Activated B cell treated with CpG ODN at 0.5 μM for 24 hours (primary cell): Measurements from ENCODE around the gene ABL2. TPM values are rescaled to one million over a fixed set of nuclear protein-coding genes. Genes with fewer than 3 reads are reported as not detected.

Experiments
- ATAC-seq: fragments of 200-7000 bp; cut with Tn5 transposase; one replicate; pipeline ENCODE4 v1.10.0; 2021; ENCODE audit warnings: low read depth, mild to moderate bottlenecking, moderate library complexity
- CTCF ChIA-PET: fragments of 350-600 bp; sonication (Branson Sonifier 250); formaldehyde crosslinking; loops from one replicate; lab custom pipeline; 2021; ENCODE audit warnings: antibody characterized with exemption; lab: Charles Lee
- POLR2A ChIA-PET: fragments of 350-600 bp; sonication (Branson Sonifier 250); formaldehyde crosslinking; loops from one replicate; lab custom pipeline; 2021; ENCODE audit warnings: antibody characterized with exemption; lab: Charles Lee
- DNase-seq: peaks from one replicate; pipeline ENCODE4 v3.0.0; 2022
- H3K27ac Mint-ChIP-seq: one replicate; pipeline ENCODE4 v1.8.0; 2020; ENCODE audit warnings: mixed read lengths
- H3K27me3 Mint-ChIP-seq: one replicate; pipeline ENCODE4 v1.8.0; 2021; ENCODE audit warnings: mixed read lengths
- H3K36me3 Mint-ChIP-seq: one replicate; pipeline ENCODE4 v1.8.0; 2021; ENCODE audit warnings: low read depth, mixed read lengths
- H3K4me1 Mint-ChIP-seq: one replicate; pipeline ENCODE4 v1.8.0; 2021; ENCODE audit warnings: mixed read lengths
- H3K4me3 Mint-ChIP-seq: one replicate; pipeline ENCODE4 v1.8.0; 2020; ENCODE audit warnings: mild to moderate bottlenecking, mixed read lengths
- H3K9me3 Mint-ChIP-seq: one replicate; pipeline ENCODE4 v1.8.0; 2020; ENCODE audit warnings: mixed read lengths
- intact Hi-C: fragments of 100-400 bp; cut with micrococcal nuclease; formaldehyde crosslinking; loops from one replicate; pipeline ENCODE4 v1.15.1; 2024
- total RNA-seq: library from RNA; stranded (reverse); gene quantifications from 2 replicates; pipeline ENCODE4 v1.2.3, GENCODE V29; 2022
- TF ChIP-seq, protein P1 (sequence below): fragments of 200-600 bp; IDR thresholded peaks from one replicate; pipeline ENCODE4 v1.8.0; 2022; ENCODE audit warnings: antibody characterized with exemption, mild to moderate bottlenecking

The ABL2 gene
- total RNA-seq, 1 donor from 2014 or later: 15.2 TPM

- Mint-ChIP-seq H3K27me3 (no peaks in the 10 kb centered on the region), H3K9me3 (no peaks in the 10 kb centered on the region), H3K4me1 (peaks cover 26% of the 10 kb centered on the region), H3K27ac (no peak overlapping the region), H3K4me3 (no peak overlapping the region), H3K36me3 (no peaks in the 10 kb centered on the region)
- POLR2A ChIA-PET: interaction anchor here (0.6 kb wide), 1 partner anchor 75 kb away, joined by 7 read pairs; no protein-coding TSS in a partner anchor
- CTCF ChIA-PET: interaction anchor here (1.1 to 2.0 kb wide), 2 partner anchors 8 to 35 kb away, joined by 3 to 4 read pairs; no protein-coding TSS in a partner anchor
- ATAC-seq (no peak), DNase-seq (no peak)
- intact Hi-C loops: no loop called here
- TF ChIP-seq, protein P1, sequence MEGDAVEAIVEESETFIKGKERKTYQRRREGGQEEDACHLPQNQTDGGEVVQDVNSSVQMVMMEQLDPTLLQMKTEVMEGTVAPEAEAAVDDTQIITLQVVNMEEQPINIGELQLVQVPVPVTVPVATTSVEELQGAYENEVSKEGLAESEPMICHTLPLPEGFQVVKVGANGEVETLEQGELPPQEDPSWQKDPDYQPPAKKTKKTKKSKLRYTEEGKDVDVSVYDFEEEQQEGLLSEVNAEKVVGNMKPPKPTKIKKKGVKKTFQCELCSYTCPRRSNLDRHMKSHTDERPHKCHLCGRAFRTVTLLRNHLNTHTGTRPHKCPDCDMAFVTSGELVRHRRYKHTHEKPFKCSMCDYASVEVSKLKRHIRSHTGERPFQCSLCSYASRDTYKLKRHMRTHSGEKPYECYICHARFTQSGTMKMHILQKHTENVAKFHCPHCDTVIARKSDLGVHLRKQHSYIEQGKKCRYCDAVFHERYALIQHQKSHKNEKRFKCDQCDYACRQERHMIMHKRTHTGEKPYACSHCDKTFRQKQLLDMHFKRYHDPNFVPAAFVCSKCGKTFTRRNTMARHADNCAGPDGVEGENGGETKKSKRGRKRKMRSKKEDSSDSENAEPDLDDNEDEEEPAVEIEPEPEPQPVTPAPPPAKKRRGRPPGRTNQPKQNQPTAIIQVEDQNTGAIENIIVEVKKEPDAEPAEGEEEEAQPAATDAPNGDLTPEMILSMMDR: no peak
Observed at GRCh38 chr1:179155615-179156014, 73.9 kb downstream of the ABL2 start.

DNA sequence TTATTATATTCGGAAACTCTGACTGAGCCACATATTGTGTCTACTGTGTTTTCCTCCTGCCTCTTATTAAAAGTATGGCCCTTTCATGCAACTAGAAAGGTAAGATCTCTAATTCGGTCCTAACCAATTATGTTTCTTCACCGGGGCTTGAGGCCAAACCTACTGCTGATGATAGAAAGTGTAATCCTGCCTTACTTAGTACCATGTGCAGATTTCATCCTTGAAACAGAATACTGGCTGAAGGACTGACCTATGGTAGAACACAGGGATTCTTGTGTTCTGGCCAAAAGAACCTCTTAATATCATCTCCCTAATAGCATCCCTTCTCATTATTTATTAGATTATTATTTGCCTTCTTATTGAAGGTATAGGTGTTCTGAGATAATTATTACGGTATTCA is 75.0 kb downstream of the ABL2 start:
- H3K9me3 Mint-ChIP-seq: no peaks in the 10 kb centered on the region
- no peaks in the 10 kb centered on the region for H3K27me3 Mint-ChIP-seq
- peaks cover 4% of the 10 kb centered on the region for H3K36me3 Mint-ChIP-seq
- no peak overlapping the region for H3K4me3 Mint-ChIP-seq
- H3K4me1 Mint-ChIP-seq: peaks cover 27% of the 10 kb centered on the region
- POLR2A ChIA-PET: no interaction called here
- ATAC-seq (no peak), DNase-seq (no peak)
- CTCF ChIA-PET: no interaction called here
- intact Hi-C loops: no loop called here
- TF ChIP-seq, protein P1: no peak
- H3K27ac Mint-ChIP-seq: no peak overlapping the region

- ChIA-PET CTCF (no interaction called here), POLR2A (no interaction called here)
- H3K4me3 Mint-ChIP-seq: no peak overlapping the region
- TF ChIP-seq, protein P1: no peak
- no peak overlapping the region for H3K27ac Mint-ChIP-seq
- H3K27me3 Mint-ChIP-seq: no peaks in the 10 kb centered on the region
- H3K4me1 Mint-ChIP-seq: peaks cover 27% of the 10 kb centered on the region
- H3K9me3 Mint-ChIP-seq: no peaks in the 10 kb centered on the region
- ATAC-seq (no peak), DNase-seq (no peak)
- peaks cover 7% of the 10 kb centered on the region for H3K36me3 Mint-ChIP-seq
- intact Hi-C loops: no loop called here
Observed at GRCh38 chr1:179153217-179153616, 76.3 kb downstream of the ABL2 start.

GRCh38 chr1:179151908-179152682 is 77.4 kb downstream of the ABL2 start:
- no peak for ATAC-seq
- peaks cover 27% of the 10 kb centered on the region for H3K4me1 Mint-ChIP-seq
- H3K4me3 Mint-ChIP-seq: no peak overlapping the region
- TF ChIP-seq, protein P1: no peak
- H3K27ac Mint-ChIP-seq: peak overlapping the region; percentile 5
- DNase-seq: no peak
- ChIA-PET POLR2A (no interaction called here), CTCF (no interaction called here)
- H3K9me3 Mint-ChIP-seq: no peaks in the 10 kb centered on the region
- peaks cover 13% of the 10 kb centered on the region for H3K36me3 Mint-ChIP-seq
- H3K27me3 Mint-ChIP-seq: no peaks in the 10 kb centered on the region
- intact Hi-C loops: no loop called here

- ChIA-PET POLR2A (no interaction called here), CTCF (no interaction called here)
- H3K36me3 Mint-ChIP-seq: peaks cover 21% of the 10 kb centered on the region
- H3K27me3 Mint-ChIP-seq: no peaks in the 10 kb centered on the region
- H3K27ac Mint-ChIP-seq: no peak overlapping the region
- H3K4me1 Mint-ChIP-seq: peaks cover 15% of the 10 kb centered on the region
- H3K4me3 Mint-ChIP-seq: no peak overlapping the region
- no peak for DNase-seq
- TF ChIP-seq, protein P1: no peak
- intact Hi-C loops: no loop called here
- no peak for ATAC-seq
- H3K9me3 Mint-ChIP-seq: no peaks in the 10 kb centered on the region
Observed at GRCh38 chr1:179146911-179147310, 82.6 kb downstream of the ABL2 start.
